Ishikawa (cell line): ENCODE data around the gene SLC24A3.

Experiments
- CEBPB ChIP-seq: IDR thresholded peaks from 2 replicates; pipeline ENCODE4 v1.6.1; 2012
- CREB1 ChIP-seq: IDR thresholded peaks from 2 replicates; pipeline ENCODE4 v1.6.1; 2012; ENCODE audit warnings: low read depth
- EGR1 ChIP-seq: IDR thresholded peaks from 2 replicates; pipeline ENCODE4 v1.6.1; 2012
- EP300 ChIP-seq: IDR thresholded peaks from 2 replicates; pipeline ENCODE4 v1.6.1; 2012; ENCODE audit warnings: borderline replicate concordance
- NFIC ChIP-seq: IDR thresholded peaks from 2 replicates; pipeline ENCODE4 v1.6.1; 2012
- RAD21 ChIP-seq: IDR thresholded peaks from 2 replicates; pipeline ENCODE4 v1.6.1; 2012; ENCODE audit warnings: low read depth
- TAF1 ChIP-seq: IDR thresholded peaks from 2 replicates; pipeline ENCODE4 v1.6.1; 2012; ENCODE audit warnings: low read depth, mild to moderate bottlenecking
- TEAD4 ChIP-seq: IDR thresholded peaks from 2 replicates; pipeline ENCODE4 v1.6.1; 2012
- YY1 ChIP-seq: IDR thresholded peaks from 2 replicates; pipeline ENCODE4 v1.6.1; 2012; ENCODE audit warnings: low read depth
- ZBTB7A ChIP-seq: IDR thresholded peaks from 2 replicates; pipeline ENCODE4 v1.6.1; 2012; ENCODE audit warnings: low read depth
- TF ChIP-seq, protein P1 (sequence below): IDR thresholded peaks from 2 replicates; pipeline ENCODE4 v1.6.1; 2012; ENCODE audit warnings: low read depth, mild to moderate bottlenecking
- TF ChIP-seq, protein P2 (sequence below): IDR thresholded peaks from 2 replicates; pipeline ENCODE4 v1.6.1; 2012
- TF ChIP-seq, protein P3 (sequence below): IDR thresholded peaks from 2 replicates; pipeline ENCODE4 v1.6.1; 2012

DNA sequence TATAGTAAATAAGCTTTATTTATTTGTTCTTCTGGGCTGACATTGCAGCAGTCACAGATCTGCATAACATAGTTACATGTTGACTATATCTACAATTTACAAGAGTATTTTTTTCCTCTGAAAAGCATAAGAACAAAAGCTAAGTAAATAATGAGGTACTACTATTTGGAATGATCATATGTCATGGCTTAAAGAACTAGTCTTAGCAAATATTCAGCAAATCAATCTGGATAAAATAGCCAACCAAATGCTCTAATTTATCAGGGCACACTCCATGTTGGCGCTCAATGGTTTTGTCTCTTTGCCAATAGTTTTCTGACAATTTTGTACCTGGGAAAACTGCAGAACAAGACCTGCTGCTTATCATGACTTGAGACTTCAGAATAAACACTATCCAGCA lies 312.2 kb downstream of the SLC24A3 start:
- no peak for TF ChIP-seq ZBTB7A
- TF ChIP-seq RAD21: no peak
- no peak for TF ChIP-seq TAF1
- no peak for TF ChIP-seq CREB1
- TF ChIP-seq, protein P1, sequence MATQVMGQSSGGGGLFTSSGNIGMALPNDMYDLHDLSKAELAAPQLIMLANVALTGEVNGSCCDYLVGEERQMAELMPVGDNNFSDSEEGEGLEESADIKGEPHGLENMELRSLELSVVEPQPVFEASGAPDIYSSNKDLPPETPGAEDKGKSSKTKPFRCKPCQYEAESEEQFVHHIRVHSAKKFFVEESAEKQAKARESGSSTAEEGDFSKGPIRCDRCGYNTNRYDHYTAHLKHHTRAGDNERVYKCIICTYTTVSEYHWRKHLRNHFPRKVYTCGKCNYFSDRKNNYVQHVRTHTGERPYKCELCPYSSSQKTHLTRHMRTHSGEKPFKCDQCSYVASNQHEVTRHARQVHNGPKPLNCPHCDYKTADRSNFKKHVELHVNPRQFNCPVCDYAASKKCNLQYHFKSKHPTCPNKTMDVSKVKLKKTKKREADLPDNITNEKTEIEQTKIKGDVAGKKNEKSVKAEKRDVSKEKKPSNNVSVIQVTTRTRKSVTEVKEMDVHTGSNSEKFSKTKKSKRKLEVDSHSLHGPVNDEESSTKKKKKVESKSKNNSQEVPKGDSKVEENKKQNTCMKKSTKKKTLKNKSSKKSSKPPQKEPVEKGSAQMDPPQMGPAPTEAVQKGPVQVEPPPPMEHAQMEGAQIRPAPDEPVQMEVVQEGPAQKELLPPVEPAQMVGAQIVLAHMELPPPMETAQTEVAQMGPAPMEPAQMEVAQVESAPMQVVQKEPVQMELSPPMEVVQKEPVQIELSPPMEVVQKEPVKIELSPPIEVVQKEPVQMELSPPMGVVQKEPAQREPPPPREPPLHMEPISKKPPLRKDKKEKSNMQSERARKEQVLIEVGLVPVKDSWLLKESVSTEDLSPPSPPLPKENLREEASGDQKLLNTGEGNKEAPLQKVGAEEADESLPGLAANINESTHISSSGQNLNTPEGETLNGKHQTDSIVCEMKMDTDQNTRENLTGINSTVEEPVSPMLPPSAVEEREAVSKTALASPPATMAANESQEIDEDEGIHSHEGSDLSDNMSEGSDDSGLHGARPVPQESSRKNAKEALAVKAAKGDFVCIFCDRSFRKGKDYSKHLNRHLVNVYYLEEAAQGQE: no peak
- TF ChIP-seq EGR1: no peak
- TF ChIP-seq EP300: no peak
- TF ChIP-seq, protein P2, sequence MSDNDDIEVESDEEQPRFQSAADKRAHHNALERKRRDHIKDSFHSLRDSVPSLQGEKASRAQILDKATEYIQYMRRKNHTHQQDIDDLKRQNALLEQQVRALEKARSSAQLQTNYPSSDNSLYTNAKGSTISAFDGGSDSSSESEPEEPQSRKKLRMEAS: no peak
- TF ChIP-seq, protein P3, sequence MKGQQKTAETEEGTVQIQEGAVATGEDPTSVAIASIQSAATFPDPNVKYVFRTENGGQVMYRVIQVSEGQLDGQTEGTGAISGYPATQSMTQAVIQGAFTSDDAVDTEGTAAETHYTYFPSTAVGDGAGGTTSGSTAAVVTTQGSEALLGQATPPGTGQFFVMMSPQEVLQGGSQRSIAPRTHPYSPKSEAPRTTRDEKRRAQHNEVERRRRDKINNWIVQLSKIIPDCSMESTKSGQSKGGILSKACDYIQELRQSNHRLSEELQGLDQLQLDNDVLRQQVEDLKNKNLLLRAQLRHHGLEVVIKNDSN: no peak
- no peak for TF ChIP-seq TEAD4
- TF ChIP-seq YY1: no peak
- no peak for TF ChIP-seq CEBPB
- TF ChIP-seq NFIC: no peak
